Omental fat pad (tissue), 4 donors: ENCODE results near the gene KLC1. TPM values are rescaled to one million over a fixed set of nuclear protein-coding genes. Genes with fewer than 3 reads are reported as not detected.

Experiments
- ATAC-seq: fragments of 150-250 bp; one replicate; pipeline ENCODE4 v1.9.1; 2016; ENCODE audit warnings: mild to moderate bottlenecking, moderate library complexity; ENCODE audit not compliant: low FRiP score
- DNase-seq: peaks from one replicate; pipeline ENCODE4 v3.0.0-alpha.2; 2019; ENCODE audit warnings: low spot score
- total RNA-seq, 4 donors: library from RNA; depleted of rRNA; stranded (reverse); fragments of >200 nt; gene quantifications; one replicate each; pipeline ENCODE4 v1.1.0, GENCODE V29; 2016
- TF ChIP-seq, protein P1 (sequence below), 3 donors: fragments of 450-650 bp; IDR thresholded peaks; one replicate each; pipeline ENCODE4 v1.5.1; 2016 to 2017; ENCODE audit warnings: antibody characterized with exemption in 3 of 3, mild to moderate bottlenecking in 3 of 3, moderate library complexity in 2 of 3

KLC1 gene
- total RNA-seq, 4 donors from 2014 or later: 195 to 349 (median 289) TPM

- DNase-seq (no peak), ATAC-seq (no peak)
- TF ChIP-seq, protein P1, sequence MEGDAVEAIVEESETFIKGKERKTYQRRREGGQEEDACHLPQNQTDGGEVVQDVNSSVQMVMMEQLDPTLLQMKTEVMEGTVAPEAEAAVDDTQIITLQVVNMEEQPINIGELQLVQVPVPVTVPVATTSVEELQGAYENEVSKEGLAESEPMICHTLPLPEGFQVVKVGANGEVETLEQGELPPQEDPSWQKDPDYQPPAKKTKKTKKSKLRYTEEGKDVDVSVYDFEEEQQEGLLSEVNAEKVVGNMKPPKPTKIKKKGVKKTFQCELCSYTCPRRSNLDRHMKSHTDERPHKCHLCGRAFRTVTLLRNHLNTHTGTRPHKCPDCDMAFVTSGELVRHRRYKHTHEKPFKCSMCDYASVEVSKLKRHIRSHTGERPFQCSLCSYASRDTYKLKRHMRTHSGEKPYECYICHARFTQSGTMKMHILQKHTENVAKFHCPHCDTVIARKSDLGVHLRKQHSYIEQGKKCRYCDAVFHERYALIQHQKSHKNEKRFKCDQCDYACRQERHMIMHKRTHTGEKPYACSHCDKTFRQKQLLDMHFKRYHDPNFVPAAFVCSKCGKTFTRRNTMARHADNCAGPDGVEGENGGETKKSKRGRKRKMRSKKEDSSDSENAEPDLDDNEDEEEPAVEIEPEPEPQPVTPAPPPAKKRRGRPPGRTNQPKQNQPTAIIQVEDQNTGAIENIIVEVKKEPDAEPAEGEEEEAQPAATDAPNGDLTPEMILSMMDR (IDR thresholded peaks at IDR 0.05): no peak
These were observed 92.5 kb downstream of the KLC1 start for GRCh38 chr14:103721334-103722120.

DNA sequence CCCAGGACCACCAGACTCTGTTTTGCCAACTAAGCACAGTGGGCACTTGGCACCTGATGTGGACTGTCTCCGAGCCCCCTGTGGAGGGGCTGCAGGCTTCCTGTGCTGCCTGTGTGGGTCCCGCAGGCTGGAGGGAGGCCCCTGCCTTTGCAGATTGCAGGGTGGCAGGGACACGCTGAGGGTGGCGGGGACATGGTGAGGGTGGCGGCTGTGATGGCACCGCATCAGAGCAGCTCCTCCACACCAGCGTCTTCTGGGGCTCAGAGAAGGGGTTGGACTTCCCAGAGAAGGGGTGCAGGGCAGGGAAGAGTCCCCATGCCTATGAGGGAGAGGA, 94.7 kb downstream of the KLC1 start:
- ATAC-seq: peak; percentile 3
- no peak for DNase-seq
- TF ChIP-seq, protein P1 (IDR thresholded peaks at IDR 0.05): no peak

DNA sequence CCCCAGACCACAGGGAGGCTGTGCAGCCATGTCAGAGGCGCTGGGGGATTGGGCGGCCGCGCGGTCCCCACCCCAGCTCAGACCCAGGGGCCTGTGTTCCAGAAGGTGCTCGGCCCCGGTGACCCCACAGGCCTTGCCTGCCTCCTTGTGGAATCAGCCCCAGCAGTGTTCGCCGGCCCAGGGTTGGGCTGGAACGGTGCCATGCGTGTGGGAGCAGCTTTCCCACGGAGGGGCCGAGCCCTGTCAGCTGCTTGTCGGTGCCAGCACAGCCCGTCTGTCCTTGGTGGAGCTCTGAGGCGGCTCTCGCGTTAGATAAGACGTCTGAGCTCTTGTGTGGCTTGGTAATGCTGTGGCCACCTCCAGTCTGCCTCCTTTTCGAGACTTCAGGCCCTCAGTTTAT, 95.1 kb downstream of the KLC1 start:
- TF ChIP-seq, protein P1 (IDR thresholded peaks at IDR 0.05): no peak
- DNase-seq (peak; percentile 58), ATAC-seq (peak; percentile 45)

GRCh38 chr14:103725001-103725682, 96.1 kb downstream of the KLC1 start:
- TF ChIP-seq, protein P1 (IDR thresholded peaks at IDR 0.05): no peak
- DNase-seq: no peak
- ATAC-seq: no peak

DNA sequence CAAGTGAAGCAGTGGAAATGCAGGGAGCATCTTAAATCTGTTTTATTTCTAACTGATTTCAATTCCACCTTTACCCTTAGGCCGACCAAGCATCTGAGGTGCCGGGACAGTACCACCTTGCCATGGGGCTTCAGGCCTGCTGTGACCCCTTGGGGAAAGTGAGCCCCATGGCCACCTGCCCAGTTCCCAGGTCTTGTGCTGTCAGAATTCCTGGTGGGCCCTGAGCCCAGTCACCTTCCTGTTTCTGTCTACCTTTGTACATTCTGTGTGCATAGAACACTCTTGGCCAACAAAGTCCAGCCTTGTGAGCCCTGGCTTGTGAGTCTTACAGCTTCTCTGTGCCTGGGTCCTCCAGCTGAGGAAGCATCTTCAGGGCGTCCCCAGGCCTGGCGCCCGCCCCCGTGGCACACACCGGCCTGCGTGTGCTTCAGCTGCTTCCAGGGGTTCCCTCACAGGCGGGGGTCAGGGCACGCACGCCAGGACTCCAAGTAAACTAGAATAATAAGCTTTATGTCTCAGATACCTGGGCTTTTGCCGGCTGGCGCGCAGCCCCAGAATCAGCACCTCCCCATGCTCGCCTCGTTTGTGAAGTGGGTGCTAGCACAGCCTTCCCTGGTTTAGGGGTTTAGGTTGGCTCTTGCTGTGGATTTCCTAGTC, 96.9 kb downstream of the KLC1 start:
- ATAC-seq (no peak), DNase-seq (no peak)
- TF ChIP-seq, protein P1 (IDR thresholded peaks at IDR 0.05): no peak

GRCh38 chr14:103726474-103726873, 97.5 kb downstream of the KLC1 start:
- ATAC-seq (no peak), DNase-seq (no peak)
- TF ChIP-seq, protein P1 (IDR thresholded peaks at IDR 0.05): no peak
